Astrocyte of the spinal cord (primary cell): Measurements from ENCODE around the gene TH.

ENCODE experiments used
- DNase-seq: peaks from one replicate; pipeline ENCODE4 v3.0.0; 2011; ENCODE audit warnings: low read depth, low spot score
- H3K4me3 ChIP-seq: 2 replicates; pipeline ENCODE4 v1.5.1; 2011; ENCODE audit warnings: low read depth, mild to moderate bottlenecking, low read length, moderate library complexity
- in situ Hi-C: cut with HindIII; loops from 2 replicates; pipeline ENCODE4 v1.10.0; 2017; ENCODE audit warnings: low sequenced_read_pairs
- TF ChIP-seq, protein P1 (sequence below): IDR thresholded peaks from 2 replicates; pipeline ENCODE4 v1.5.1; 2012; ENCODE audit warnings: low read depth, mild to moderate bottlenecking, low read length, inconsistent platforms

Gene TH

DNA sequence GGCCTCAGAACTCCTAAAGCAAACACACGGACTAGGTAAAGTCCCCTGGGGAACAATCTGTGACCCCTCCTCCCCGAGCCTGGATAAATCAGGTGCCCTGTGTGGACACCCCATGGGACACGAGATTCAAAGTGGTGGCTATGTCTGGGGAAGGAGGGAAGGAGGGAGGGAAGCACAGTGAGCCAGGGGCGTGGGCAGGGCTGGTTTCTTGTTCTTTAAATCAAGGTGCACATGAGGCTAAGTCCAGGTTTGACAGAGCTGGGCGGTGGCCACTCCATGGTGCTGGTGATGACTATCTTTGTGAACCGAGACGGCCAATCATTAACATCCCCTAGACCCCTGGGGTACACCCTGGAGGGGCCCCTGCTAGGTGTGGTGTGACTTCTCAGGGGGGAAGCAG is 20.3 kb upstream of the TH start:
- TF ChIP-seq, protein P1, sequence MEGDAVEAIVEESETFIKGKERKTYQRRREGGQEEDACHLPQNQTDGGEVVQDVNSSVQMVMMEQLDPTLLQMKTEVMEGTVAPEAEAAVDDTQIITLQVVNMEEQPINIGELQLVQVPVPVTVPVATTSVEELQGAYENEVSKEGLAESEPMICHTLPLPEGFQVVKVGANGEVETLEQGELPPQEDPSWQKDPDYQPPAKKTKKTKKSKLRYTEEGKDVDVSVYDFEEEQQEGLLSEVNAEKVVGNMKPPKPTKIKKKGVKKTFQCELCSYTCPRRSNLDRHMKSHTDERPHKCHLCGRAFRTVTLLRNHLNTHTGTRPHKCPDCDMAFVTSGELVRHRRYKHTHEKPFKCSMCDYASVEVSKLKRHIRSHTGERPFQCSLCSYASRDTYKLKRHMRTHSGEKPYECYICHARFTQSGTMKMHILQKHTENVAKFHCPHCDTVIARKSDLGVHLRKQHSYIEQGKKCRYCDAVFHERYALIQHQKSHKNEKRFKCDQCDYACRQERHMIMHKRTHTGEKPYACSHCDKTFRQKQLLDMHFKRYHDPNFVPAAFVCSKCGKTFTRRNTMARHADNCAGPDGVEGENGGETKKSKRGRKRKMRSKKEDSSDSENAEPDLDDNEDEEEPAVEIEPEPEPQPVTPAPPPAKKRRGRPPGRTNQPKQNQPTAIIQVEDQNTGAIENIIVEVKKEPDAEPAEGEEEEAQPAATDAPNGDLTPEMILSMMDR = no peak
- DNase-seq = no peak
- in situ Hi-C loops = no loop called here
- no peak overlapping the region for H3K4me3 ChIP-seq

- H3K4me3 ChIP-seq = no peak overlapping the region
- TF ChIP-seq, protein P1 = no peak
- no peak for DNase-seq
- in situ Hi-C loops = no loop called here
These were observed 19.2 kb upstream of the TH start for GRCh38 chr11:2190657-2191471.

DNA sequence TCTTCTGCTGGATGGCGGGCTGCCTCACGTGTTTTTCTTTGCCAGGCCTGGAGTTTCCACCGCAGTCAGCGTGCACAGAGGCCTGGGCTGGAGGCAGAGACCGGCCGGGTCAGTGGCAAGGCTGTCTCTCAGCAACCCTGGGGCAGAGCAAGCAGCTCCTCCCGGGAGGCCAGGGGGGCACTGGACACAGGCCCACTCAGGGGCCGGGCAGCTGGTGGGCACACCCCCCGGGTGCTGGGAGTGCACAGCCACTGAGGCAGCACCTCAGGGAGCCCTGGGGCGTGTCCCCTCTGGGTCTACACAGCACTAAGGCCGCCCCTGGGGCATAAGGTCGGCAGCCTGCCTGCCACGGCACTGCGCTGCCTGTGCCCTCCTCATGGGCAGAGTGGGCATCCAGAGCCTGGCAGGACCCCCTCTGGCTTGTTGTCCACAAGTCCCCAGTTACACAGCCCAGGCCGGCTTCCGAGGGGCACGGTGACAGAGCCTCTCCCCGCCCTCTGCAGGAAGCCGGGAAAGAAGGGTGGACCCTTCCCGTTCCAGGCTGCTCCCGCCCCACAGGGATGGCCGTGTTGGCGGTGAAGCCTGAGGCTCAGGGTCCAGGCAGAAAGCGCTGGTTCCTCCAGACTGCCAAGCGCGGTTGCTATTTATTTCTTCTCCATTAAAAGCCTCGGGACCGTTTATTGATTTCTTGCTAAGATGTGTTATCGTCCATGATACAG is 18.5 kb upstream of the TH start:
- TF ChIP-seq, protein P1 = no peak
- no peak overlapping the region for H3K4me3 ChIP-seq
- DNase-seq = no peak
- in situ Hi-C loops = no loop called here

DNA sequence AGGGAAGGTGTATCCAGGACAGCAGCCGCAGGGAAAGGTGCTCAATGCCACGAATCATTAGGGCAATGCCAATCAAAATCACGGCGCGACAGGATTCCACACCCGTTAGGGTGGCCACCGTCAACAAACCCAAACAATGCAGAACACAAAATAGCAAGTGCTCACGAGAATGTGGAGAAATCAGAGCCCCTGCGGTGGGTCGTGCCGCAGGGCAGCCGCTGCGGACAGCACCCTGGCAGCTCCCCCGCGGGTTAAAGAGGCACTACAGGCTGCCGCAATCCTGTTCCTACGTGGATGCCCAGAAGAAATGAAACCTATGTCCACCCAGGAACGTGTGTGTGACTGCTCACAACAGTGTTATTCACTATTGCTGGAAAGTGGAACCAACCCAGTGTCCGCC is 17.1 kb upstream of the TH start:
- DNase-seq = no peak
- TF ChIP-seq, protein P1 = no peak
- in situ Hi-C loops = no loop called here
- H3K4me3 ChIP-seq = no peak overlapping the region

- in situ Hi-C loops = no loop called here
- TF ChIP-seq, protein P1 = no peak
- no peak overlapping the region for H3K4me3 ChIP-seq
- no peak for DNase-seq
These were observed 15.7 kb upstream of the TH start for GRCh38 chr11:2187280-2187707.

- no peak overlapping the region for H3K4me3 ChIP-seq
- TF ChIP-seq, protein P1 = peak; percentile 57
- DNase-seq = peak; percentile 10
- in situ Hi-C loops = no loop called here
These were observed 15.2 kb upstream of the TH start for GRCh38 chr11:2186669-2187279.
